SK-N-MC (cell line): Measurements from ENCODE around the gene TRAM2.

ENCODE experiments used
- EZH2 ChIP-seq: fragments of 200-600 bp; sonication (generic); IDR thresholded peaks from one replicate; pipeline ENCODE4 v1.6.1; 2017; ENCODE audit warnings: antibody characterized with exemption
- POLR2AphosphoS5 ChIP-seq: IDR thresholded peaks from 2 replicates; pipeline ENCODE4 v1.6.1; 2012; ENCODE audit warnings: mild to moderate bottlenecking, low read depth, low read length, borderline replicate concordance

- TF ChIP-seq POLR2AphosphoS5 (no peak), EZH2 (no peak)
Observed at GRCh38 chr6:52587001-52587400, 10.1 kb upstream of the TRAM2 start.
